Limb (tissue), 2 donors: ENCODE data around the gene P2RY6.

Experiments used
- DNase-seq, 2 donors: peaks; one replicate each; pipeline ENCODE4 v3.0.0-alpha.2; 2016; ENCODE audit errors: extremely low spot score in 2 of 2

P2RY6 gene

GRCh38 chr11:73236854-73237253, 35.3 kb upstream of the P2RY6 start:
- no peak for DNase-seq

GRCh38 chr11:73237471-73238290, 34.5 kb upstream of the P2RY6 start:
- DNase-seq, result no peak

GRCh38 chr11:73239111-73239521, 33.0 kb upstream of the P2RY6 start:
- no peak for DNase-seq

GRCh38 chr11:73239571-73240189, 32.5 kb upstream of the P2RY6 start:
- no peak for DNase-seq

- DNase-seq, result no peak
Measured at GRCh38 chr11:73240190-73240781, 31.9 kb upstream of the P2RY6 start.

GRCh38 chr11:73241300-73241699, 30.8 kb upstream of the P2RY6 start:
- DNase-seq, result no peak

- DNase-seq, result peak; percentile 55 to 89
Measured at GRCh38 chr11:73242251-73243092, 29.7 kb upstream of the P2RY6 start.

- no peak for DNase-seq
Measured at GRCh38 chr11:73243093-73243485, 29.0 kb upstream of the P2RY6 start.

- no peak for DNase-seq
Measured at GRCh38 chr11:73244589-73245240, 27.4 kb upstream of the P2RY6 start.

- no peak for DNase-seq
Measured at GRCh38 chr11:73245461-73245860, 26.7 kb upstream of the P2RY6 start.

GRCh38 chr11:73246303-73246702, 25.8 kb upstream of the P2RY6 start:
- DNase-seq, result no peak

GRCh38 chr11:73248526-73249185, 23.5 kb upstream of the P2RY6 start:
- DNase-seq, result no peak

GRCh38 chr11:73249304-73249703, 22.8 kb upstream of the P2RY6 start:
- peak in 1 of 2 donors; percentile 11 for DNase-seq

- peak in 1 of 2 donors; percentile 28 for DNase-seq
Measured at GRCh38 chr11:73249853-73250783, 22.0 kb upstream of the P2RY6 start.

GRCh38 chr11:73252577-73253191, 19.5 kb upstream of the P2RY6 start:
- DNase-seq, result peak in 1 of 2 donors; percentile 19

- DNase-seq, result peak in 1 of 2 donors; percentile 27
Measured at GRCh38 chr11:73257342-73258103, 14.6 kb upstream of the P2RY6 start.

- DNase-seq, result peak in 1 of 2 donors; percentile 13
Measured at GRCh38 chr11:73258104-73259035, 13.8 kb upstream of the P2RY6 start.
